ENCODE results near the gene SYPL1. TPM values are rescaled to one million over a fixed set of nuclear protein-coding genes. Genes with fewer than 3 reads are reported as not detected.

Gene SYPL1
- total RNA-seq, 3 donors from 2014 or later = 96.2 to 116 (median 98.3) TPM

- intact Hi-C loops (cut with DNase I; ENCODE audit: low total_unique reads) = loop anchor here (5.0 kb wide), 1 partner anchor 90 kb away; no protein-coding TSS in a partner anchor
- Histone ChIP-seq H3K36me3 (no peaks in the 10 kb centered on the region), H3K27me3 (no peaks in the 10 kb centered on the region), H3K4me1 (peaks cover 0 to 10% of the 10 kb centered on the region in 2 donors), H3K4me3 (no peak overlapping the region), H3K27ac (no peak overlapping the region), H3K9me3 (no peaks in the 10 kb centered on the region)
- TF ChIP-seq, protein P1, sequence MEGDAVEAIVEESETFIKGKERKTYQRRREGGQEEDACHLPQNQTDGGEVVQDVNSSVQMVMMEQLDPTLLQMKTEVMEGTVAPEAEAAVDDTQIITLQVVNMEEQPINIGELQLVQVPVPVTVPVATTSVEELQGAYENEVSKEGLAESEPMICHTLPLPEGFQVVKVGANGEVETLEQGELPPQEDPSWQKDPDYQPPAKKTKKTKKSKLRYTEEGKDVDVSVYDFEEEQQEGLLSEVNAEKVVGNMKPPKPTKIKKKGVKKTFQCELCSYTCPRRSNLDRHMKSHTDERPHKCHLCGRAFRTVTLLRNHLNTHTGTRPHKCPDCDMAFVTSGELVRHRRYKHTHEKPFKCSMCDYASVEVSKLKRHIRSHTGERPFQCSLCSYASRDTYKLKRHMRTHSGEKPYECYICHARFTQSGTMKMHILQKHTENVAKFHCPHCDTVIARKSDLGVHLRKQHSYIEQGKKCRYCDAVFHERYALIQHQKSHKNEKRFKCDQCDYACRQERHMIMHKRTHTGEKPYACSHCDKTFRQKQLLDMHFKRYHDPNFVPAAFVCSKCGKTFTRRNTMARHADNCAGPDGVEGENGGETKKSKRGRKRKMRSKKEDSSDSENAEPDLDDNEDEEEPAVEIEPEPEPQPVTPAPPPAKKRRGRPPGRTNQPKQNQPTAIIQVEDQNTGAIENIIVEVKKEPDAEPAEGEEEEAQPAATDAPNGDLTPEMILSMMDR (IDR thresholded peaks at IDR 0.05) = no peak
- no peak for TF ChIP-seq POLR2AphosphoS5 (IDR thresholded peaks at IDR 0.05)
- TF ChIP-seq POLR2A (IDR thresholded peaks at IDR 0.05) = no peak
- DNase-seq (ENCODE audit: low spot score in 2 of 2) = no peak
These were observed 59.4 kb downstream of the SYPL1 start for GRCh38 chr7:106052681-106053080.

- H3K4me1 ChIP-seq = peaks cover 0 to 8% of the 10 kb centered on the region in 2 donors
- peak overlapping the region in 1 of 2 donors; percentile 45 for H3K27ac ChIP-seq
- H3K9me3 ChIP-seq = no peaks in the 10 kb centered on the region
- no peaks in the 10 kb centered on the region for H3K27me3 ChIP-seq
- no peak overlapping the region for H3K4me3 ChIP-seq
- no peak for DNase-seq (ENCODE audit: low spot score in 2 of 2)
- no peaks in the 10 kb centered on the region for H3K36me3 ChIP-seq
- TF ChIP-seq POLR2A (IDR thresholded peaks at IDR 0.05) (no peak), POLR2AphosphoS5 (IDR thresholded peaks at IDR 0.05) (no peak)
- intact Hi-C loops (cut with DNase I; ENCODE audit: low total_unique reads) = loop anchor here (5.0 kb wide), 1 partner anchor 92 kb away; no protein-coding TSS in a partner anchor
These were observed 61.4 kb downstream of the SYPL1 start for GRCh38 chr7:106050746-106051117.

- peak overlapping the region in 1 of 2 donors; percentile 23 for H3K27ac ChIP-seq
- intact Hi-C loops (cut with DNase I; ENCODE audit: low total_unique reads) = loop anchor here (5.0 kb wide), 1 partner anchor 92 kb away; no protein-coding TSS in a partner anchor
These were observed 61.9 kb downstream of the SYPL1 start for GRCh38 chr7:106050002-106050745.

DNA sequence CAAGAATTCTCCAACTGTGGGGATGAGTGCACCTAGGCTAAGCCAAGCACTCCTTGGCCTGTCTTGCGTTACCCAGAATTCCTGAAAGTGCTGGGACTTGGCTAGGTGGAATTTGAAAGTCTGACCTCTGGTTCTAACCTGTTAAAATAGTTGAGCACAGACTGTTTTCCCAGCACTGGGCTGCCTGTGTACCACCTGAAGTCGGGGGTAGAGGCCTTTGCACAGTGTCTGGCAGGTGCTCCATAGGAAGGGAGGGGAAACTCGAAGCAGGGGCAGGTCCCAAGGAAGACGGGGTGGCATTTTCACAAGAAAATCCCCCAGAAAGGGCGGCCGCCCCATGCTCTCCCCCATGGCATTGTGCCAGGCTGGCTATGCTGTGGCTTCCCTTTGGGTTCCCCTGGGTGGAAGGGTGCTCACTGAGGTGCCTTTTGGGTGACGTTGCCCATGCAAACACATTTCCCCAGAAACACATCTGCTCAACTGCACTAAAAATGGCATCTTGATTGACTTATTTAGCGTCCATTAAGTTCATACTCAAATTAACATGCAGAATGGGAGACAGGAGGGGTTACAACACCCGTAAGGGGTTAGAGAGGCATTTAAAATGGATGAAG is 62.9 kb downstream of the SYPL1 start:
- Histone ChIP-seq H3K36me3 (no peaks in the 10 kb centered on the region), H3K27ac (no peak overlapping the region), H3K4me3 (no peak overlapping the region), H3K9me3 (no peaks in the 10 kb centered on the region), H3K27me3 (no peaks in the 10 kb centered on the region), H3K4me1 (peaks cover 0 to 8% of the 10 kb centered on the region in 2 donors)
- intact Hi-C loops (cut with DNase I; ENCODE audit: low total_unique reads) = no loop called here
- DNase-seq (ENCODE audit: low spot score in 2 of 2) = no peak
- TF ChIP-seq, protein P1 (IDR thresholded peaks at IDR 0.05) = no peak
- TF ChIP-seq POLR2AphosphoS5 (IDR thresholded peaks at IDR 0.05) (no peak), POLR2A (IDR thresholded peaks at IDR 0.05) (no peak)

More at GRCh38 chr7:106050002-106050745, 61.9 kb downstream of the SYPL1 start:
- no peaks in the 10 kb centered on the region for H3K36me3 ChIP-seq
- no peak overlapping the region for H3K4me3 ChIP-seq
- DNase-seq (ENCODE audit: low spot score in 2 of 2) = no peak
- H3K4me1 ChIP-seq = peaks cover 0 to 8% of the 10 kb centered on the region in 2 donors
- no peaks in the 10 kb centered on the region for H3K27me3 ChIP-seq
- no peaks in the 10 kb centered on the region for H3K9me3 ChIP-seq
- TF ChIP-seq, protein P1 (IDR thresholded peaks at IDR 0.05) = no peak
- TF ChIP-seq POLR2A (IDR thresholded peaks at IDR 0.05) (no peak), POLR2AphosphoS5 (IDR thresholded peaks at IDR 0.05) (no peak)

DNA sequence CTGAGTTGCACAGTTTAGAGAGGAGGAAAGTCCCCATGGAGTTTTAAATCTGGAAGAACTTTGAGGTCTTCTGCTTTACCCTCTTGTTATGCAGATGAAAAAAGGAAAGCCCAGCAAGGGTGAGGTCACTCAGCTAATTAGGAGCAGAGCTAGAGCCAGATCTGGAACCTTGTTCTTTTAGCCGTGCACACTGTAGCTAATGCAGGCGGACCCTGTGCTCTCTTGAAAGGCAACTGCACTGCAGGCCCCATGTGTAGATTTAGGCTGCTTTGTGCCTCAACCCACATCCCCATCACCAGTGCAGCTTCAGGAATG is 63.4 kb downstream of the SYPL1 start:
- peaks cover 0 to 8% of the 10 kb centered on the region in 2 donors for H3K4me1 ChIP-seq
- intact Hi-C loops (cut with DNase I; ENCODE audit: low total_unique reads) = no loop called here
- H3K9me3 ChIP-seq = no peaks in the 10 kb centered on the region
- no peaks in the 10 kb centered on the region for H3K27me3 ChIP-seq
- no peaks in the 10 kb centered on the region for H3K36me3 ChIP-seq
- no peak for DNase-seq (ENCODE audit: low spot score in 2 of 2)
- no peak for TF ChIP-seq POLR2AphosphoS5 (IDR thresholded peaks at IDR 0.05)
- TF ChIP-seq, protein P1 (IDR thresholded peaks at IDR 0.05) = no peak
- no peak for TF ChIP-seq POLR2A (IDR thresholded peaks at IDR 0.05)
- H3K27ac ChIP-seq = no peak overlapping the region
- no peak overlapping the region for H3K4me3 ChIP-seq
